SK-N-MC (cell line): ENCODE measurements around the gene TACR1.

ENCODE experiments used
- EZH2 ChIP-seq: fragments of 200-600 bp; sonication (generic); IDR thresholded peaks from one replicate; pipeline ENCODE4 v1.6.1; 2017; ENCODE audit warnings: antibody characterized with exemption
- FOXP2 ChIP-seq: optimal IDR thresholded peaks from 2 replicates; pipeline ENCODE3; 2011; ENCODE audit warnings: mild to moderate bottlenecking, moderate library complexity; ENCODE audit not compliant: insufficient read depth; ENCODE audit errors: extremely low read length, control extremely low read depth
- POLR2AphosphoS5 ChIP-seq: IDR thresholded peaks from 2 replicates; pipeline ENCODE4 v1.6.1; 2012; ENCODE audit warnings: mild to moderate bottlenecking, low read depth, low read length, borderline replicate concordance

GRCh38 chr2:75146606-75147332 is 52.6 kb downstream of the TACR1 start:
- TF ChIP-seq POLR2AphosphoS5 = no peak
- TF ChIP-seq EZH2 = no peak
- TF ChIP-seq FOXP2 = no peak
